Measurements from ENCODE around the gene KLF12.

KLF12 gene

GRCh38 chr13:74131227-74131626 lies 3.0 kb downstream of the KLF12 start:
- DNase-seq (ENCODE audit: low read depth), result no peak

GRCh38 chr13:74129500-74130191 lies 4.6 kb downstream of the KLF12 start:
- peak overlapping the region; percentile 11; the same call in 1 of the 2 replicates for H3K4me3 ChIP-seq (ENCODE audit: low read depth, low read length)
- TF ChIP-seq CTCF (IDR thresholded peaks at IDR 0.05; ENCODE audit: insufficient read depth, low read depth, low read length, missing control alignments), result no peak
- DNase-seq (ENCODE audit: low read depth), result peak; percentile 60

More at GRCh38 chr13:74131227-74131626, 3.0 kb downstream of the KLF12 start:
- TF ChIP-seq CTCF (IDR thresholded peaks at IDR 0.05; ENCODE audit: insufficient read depth, low read depth, low read length, missing control alignments), result no peak
- peak overlapping the region; percentile 72; the same call in 1 of the 2 replicates for H3K4me3 ChIP-seq (ENCODE audit: low read depth, low read length)

GRCh38 chr13:74128156-74128767 lies 5.9 kb downstream of the KLF12 start:
- DNase-seq (ENCODE audit: low read depth), result no peak
- no peak for TF ChIP-seq CTCF (IDR thresholded peaks at IDR 0.05; ENCODE audit: insufficient read depth, low read depth, low read length, missing control alignments)
- peak overlapping the region; percentile 29 for H3K4me3 ChIP-seq (ENCODE audit: low read depth, low read length)

- no peak overlapping the region for H3K4me3 ChIP-seq (ENCODE audit: low read depth, low read length)
- TF ChIP-seq CTCF (IDR thresholded peaks at IDR 0.05; ENCODE audit: insufficient read depth, low read depth, low read length, missing control alignments), result no peak
- no peak for DNase-seq (ENCODE audit: low read depth)
Observed at GRCh38 chr13:74118328-74118727, 15.9 kb downstream of the KLF12 start.

- H3K4me3 ChIP-seq (ENCODE audit: low read depth, low read length), result no peak overlapping the region
- no peak for DNase-seq (ENCODE audit: low read depth)
- TF ChIP-seq CTCF (IDR thresholded peaks at IDR 0.05; ENCODE audit: insufficient read depth, low read depth, low read length, missing control alignments), result no peak
Observed at GRCh38 chr13:74117207-74117705, 16.9 kb downstream of the KLF12 start.

- H3K4me3 ChIP-seq (ENCODE audit: low read depth, low read length), result no peak overlapping the region
- TF ChIP-seq CTCF (IDR thresholded peaks at IDR 0.05; ENCODE audit: insufficient read depth, low read depth, low read length, missing control alignments), result no peak
- DNase-seq (ENCODE audit: low read depth), result no peak
Observed at GRCh38 chr13:74115133-74115532, 19.1 kb downstream of the KLF12 start.

Measured in GM12865 (cell line).